Liver (tissue), 9 donors: Measurements from ENCODE around the gene TVP23A. TPM values are rescaled to one million over a fixed set of nuclear protein-coding genes. Genes with fewer than 3 reads are reported as not detected.

Experiments
- DNase-seq: peaks from one replicate; pipeline ENCODE4 v3.0.0-alpha.2; 2017; ENCODE audit warnings: low spot score
- H3K27ac ChIP-seq, 2 donors: one replicate each; pipeline ENCODE4 v1.7.0; 2013; ENCODE audit warnings: inconsistent platforms in 2 of 2, low read length in 2 of 2, control low read depth in 1 of 2, low read depth in 1 of 2, mild to moderate bottlenecking in 1 of 2
- H3K27me3 ChIP-seq, 4 donors: one replicate each; pipeline versions ENCODE4 v1.6.1 to v1.7.0; 2013; ENCODE audit warnings: low read length in 3 of 4, inconsistent platforms in 1 of 4, mild to moderate bottlenecking in 1 of 4, moderate library complexity in 1 of 4; ENCODE audit not compliant: control insufficient read depth in 4 of 4, insufficient read depth in 4 of 4
- H3K36me3 ChIP-seq, 4 donors: one replicate each; pipeline versions ENCODE4 v1.6.1 to v1.7.0; 2013; ENCODE audit warnings: low read length in 3 of 4, mild to moderate bottlenecking in 3 of 4, low read depth in 1 of 4, moderate library complexity in 1 of 4; ENCODE audit not compliant: control insufficient read depth in 4 of 4, insufficient read depth in 3 of 4
- H3K4me1 ChIP-seq, 4 donors: one replicate each; pipeline versions ENCODE4 v1.6.1 to v1.7.0; 2013; ENCODE audit warnings: low read length in 3 of 4, mild to moderate bottlenecking in 3 of 4, moderate library complexity in 1 of 4; ENCODE audit not compliant: control insufficient read depth in 4 of 4, insufficient read depth in 4 of 4
- H3K4me3 ChIP-seq, 3 donors: one replicate each; pipeline versions ENCODE4 v1.6.1 to v1.7.0; 2013; ENCODE audit warnings: low read length in 3 of 3, control low read depth in 1 of 3, low read depth in 1 of 3, mild to moderate bottlenecking in 1 of 3
- H3K9ac ChIP-seq, 2 donors: one replicate each; pipeline ENCODE4 v1.7.0; 2013; ENCODE audit warnings: low read length in 2 of 2, mild to moderate bottlenecking in 2 of 2, moderate library complexity in 2 of 2, control low read depth in 1 of 2, low read depth in 1 of 2
- H3K9me3 ChIP-seq, 4 donors: one replicate each; pipeline versions ENCODE4 v1.6.1 to v1.7.0; 2013; ENCODE audit warnings: low read length in 3 of 4; ENCODE audit not compliant: control insufficient read depth in 4 of 4
- EGR1 ChIP-seq, 2 donors: IDR thresholded peaks; 2 replicates each; pipeline ENCODE4 v1.6.1; 2016 to 2018; ENCODE audit warnings: antibody characterized with exemption in 2 of 2, low read depth in 2 of 2
- FOXA1 ChIP-seq: IDR thresholded peaks from 2 replicates; pipeline ENCODE4 v1.6.1; 2016; ENCODE audit warnings: antibody characterized with exemption
- FOXA2 ChIP-seq: IDR thresholded peaks from 2 replicates; pipeline ENCODE4 v1.6.1; 2016; ENCODE audit warnings: antibody characterized with exemption
- GABPA ChIP-seq, 2 donors: IDR thresholded peaks in 1 of 2; conservative IDR thresholded peaks in 1 of 2; 2 replicates each; pipeline ENCODE4 v1.6.1; 2016; ENCODE audit warnings: antibody characterized with exemption in 2 of 2, mild to moderate bottlenecking in 1 of 2, moderate library complexity in 1 of 2
- HNF4A ChIP-seq, 2 donors: conservative IDR thresholded peaks; 2 replicates each; pipeline ENCODE4 v1.6.1; 2016; ENCODE audit warnings: antibody characterized with exemption in 2 of 2, mild to moderate bottlenecking in 2 of 2
- HNF4G ChIP-seq: IDR thresholded peaks from 2 replicates; pipeline ENCODE4 v1.6.1; 2016; ENCODE audit warnings: antibody characterized with exemption
- JUND ChIP-seq, 2 donors: IDR thresholded peaks; 2 replicates each; pipeline ENCODE4 v1.6.1; 2016; ENCODE audit warnings: antibody characterized with exemption in 2 of 2
- NR2F2 ChIP-seq: IDR thresholded peaks from 2 replicates; pipeline ENCODE4 v1.6.1; 2016; ENCODE audit warnings: antibody characterized with exemption
- RAD21 ChIP-seq, 2 donors: IDR thresholded peaks; 2 replicates each; pipeline ENCODE4 v1.6.1; 2016; ENCODE audit warnings: antibody characterized with exemption in 2 of 2, mild to moderate bottlenecking in 2 of 2
- RXRA ChIP-seq, 2 donors: IDR thresholded peaks; 2 replicates each; pipeline ENCODE4 v1.6.1; 2017 to 2018; ENCODE audit warnings: antibody characterized with exemption in 2 of 2, mild to moderate bottlenecking in 1 of 2
- SP1 ChIP-seq: IDR thresholded peaks from 2 replicates; pipeline ENCODE4 v1.6.1; 2018; ENCODE audit warnings: antibody characterized with exemption, mild to moderate bottlenecking
- TAF1 ChIP-seq: conservative IDR thresholded peaks from 2 replicates; pipeline ENCODE4 v1.6.1; 2016; ENCODE audit warnings: antibody characterized with exemption, mild to moderate bottlenecking
- YY1 ChIP-seq: IDR thresholded peaks from 2 replicates; pipeline ENCODE4 v1.6.1; 2016; ENCODE audit warnings: antibody characterized with exemption, mild to moderate bottlenecking
- WGBS: extraction: QIAGEN DNeasy Blood & Tissue Kit; methylation state at CpG from one replicate; pipeline ENCODE4 v1.1.7; 2013; 5-methylcytosine and 5-hydroxymethylcytosine counted together
- polyA plus RNA-seq, 2 donors: library from polyadenylated mRNA; stranded (reverse) in 1 of 2; unstranded in 1 of 2; fragments of 200-250 nt in 1 of 2; fragments of >200 nt in 1 of 2; fragmentation: Nextera tagmentation in 1 of 2; extraction: Ambion mirVana in 1 of 2; gene quantifications; one replicate each; pipeline versions ENCODE4 v1.2.1 to v1.2.3, GENCODE V29; 2013 to 2015
- total RNA-seq, 2 donors: library from RNA; depleted of rRNA; stranded (reverse); fragments of >200 nt; gene quantifications; one replicate each; pipeline ENCODE4 v1.2.3, GENCODE V29; 2014
- TF ChIP-seq, protein P1 (sequence below): IDR thresholded peaks from 2 replicates; pipeline ENCODE4 v1.6.1; 2016; ENCODE audit warnings: antibody characterized with exemption, mild to moderate bottlenecking
- TF ChIP-seq, protein P2 (sequence below): IDR thresholded peaks from 2 replicates; pipeline ENCODE4 v1.6.1; 2016; ENCODE audit warnings: antibody characterized with exemption
- TF ChIP-seq, protein P3 (sequence below): IDR thresholded peaks from 2 replicates; pipeline ENCODE4 v1.6.1; 2016; ENCODE audit warnings: antibody characterized with exemption
- TF ChIP-seq, protein P4 (sequence below): fragments of 150-350 bp; IDR thresholded peaks from 2 replicates; pipeline ENCODE4 v1.5.1; 2017; ENCODE audit warnings: improper control_type of control experiment, low read depth, low read length; ENCODE audit not compliant: missing input control
- TF ChIP-seq, protein P5 (sequence below): IDR thresholded peaks from 2 replicates; pipeline ENCODE4 v1.6.1; 2016; ENCODE audit warnings: antibody characterized with exemption
- donor health status: healthy.
- donor health status: healthy.
- donor health status: healthy.
- donor health status: healthy.
- donor health status: healthy.

The TVP23A gene
- total and polyA plus RNA-seq, 4 donors = 0.09 to 0.32 (median 0.09) TPM; not detected in 1

DNA sequence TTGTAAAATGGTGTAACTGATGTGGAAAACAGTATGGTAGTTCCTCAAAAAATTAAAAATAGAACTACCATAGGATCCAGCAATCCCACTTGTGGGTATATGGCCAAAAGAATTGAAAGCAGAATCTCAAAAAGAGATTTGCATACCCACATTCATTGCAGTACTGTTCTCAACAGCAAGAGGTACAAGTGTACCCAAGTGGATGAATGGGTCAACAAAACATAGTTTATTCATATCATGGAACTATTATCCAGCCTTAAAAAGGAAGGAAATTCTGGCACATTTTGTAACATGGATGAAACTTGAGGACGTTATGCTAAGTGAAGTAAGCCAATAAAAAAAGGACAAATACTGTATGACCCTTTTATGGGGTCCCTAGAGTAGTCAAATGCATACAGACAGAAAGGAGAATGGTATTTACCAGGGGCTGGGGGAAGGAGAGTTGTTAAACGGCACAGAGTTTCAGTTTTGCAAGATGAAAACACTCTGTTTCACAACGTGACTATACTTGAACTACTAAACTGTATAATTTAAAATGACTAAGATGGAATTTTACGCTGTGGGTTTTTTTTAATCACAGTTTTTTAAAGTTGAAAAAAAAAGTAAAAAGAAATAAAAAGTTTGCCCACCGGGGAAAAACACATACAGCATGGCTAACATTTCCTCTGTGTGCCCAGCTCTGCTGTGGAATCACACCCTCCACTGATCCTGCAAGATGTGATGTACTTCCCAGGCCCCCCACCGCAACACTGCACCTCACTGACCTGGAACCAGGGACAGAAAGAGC is 6.1 kb downstream of the TVP23A start (continued):
- TF ChIP-seq, protein P1, sequence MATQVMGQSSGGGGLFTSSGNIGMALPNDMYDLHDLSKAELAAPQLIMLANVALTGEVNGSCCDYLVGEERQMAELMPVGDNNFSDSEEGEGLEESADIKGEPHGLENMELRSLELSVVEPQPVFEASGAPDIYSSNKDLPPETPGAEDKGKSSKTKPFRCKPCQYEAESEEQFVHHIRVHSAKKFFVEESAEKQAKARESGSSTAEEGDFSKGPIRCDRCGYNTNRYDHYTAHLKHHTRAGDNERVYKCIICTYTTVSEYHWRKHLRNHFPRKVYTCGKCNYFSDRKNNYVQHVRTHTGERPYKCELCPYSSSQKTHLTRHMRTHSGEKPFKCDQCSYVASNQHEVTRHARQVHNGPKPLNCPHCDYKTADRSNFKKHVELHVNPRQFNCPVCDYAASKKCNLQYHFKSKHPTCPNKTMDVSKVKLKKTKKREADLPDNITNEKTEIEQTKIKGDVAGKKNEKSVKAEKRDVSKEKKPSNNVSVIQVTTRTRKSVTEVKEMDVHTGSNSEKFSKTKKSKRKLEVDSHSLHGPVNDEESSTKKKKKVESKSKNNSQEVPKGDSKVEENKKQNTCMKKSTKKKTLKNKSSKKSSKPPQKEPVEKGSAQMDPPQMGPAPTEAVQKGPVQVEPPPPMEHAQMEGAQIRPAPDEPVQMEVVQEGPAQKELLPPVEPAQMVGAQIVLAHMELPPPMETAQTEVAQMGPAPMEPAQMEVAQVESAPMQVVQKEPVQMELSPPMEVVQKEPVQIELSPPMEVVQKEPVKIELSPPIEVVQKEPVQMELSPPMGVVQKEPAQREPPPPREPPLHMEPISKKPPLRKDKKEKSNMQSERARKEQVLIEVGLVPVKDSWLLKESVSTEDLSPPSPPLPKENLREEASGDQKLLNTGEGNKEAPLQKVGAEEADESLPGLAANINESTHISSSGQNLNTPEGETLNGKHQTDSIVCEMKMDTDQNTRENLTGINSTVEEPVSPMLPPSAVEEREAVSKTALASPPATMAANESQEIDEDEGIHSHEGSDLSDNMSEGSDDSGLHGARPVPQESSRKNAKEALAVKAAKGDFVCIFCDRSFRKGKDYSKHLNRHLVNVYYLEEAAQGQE = no peak

DNA sequence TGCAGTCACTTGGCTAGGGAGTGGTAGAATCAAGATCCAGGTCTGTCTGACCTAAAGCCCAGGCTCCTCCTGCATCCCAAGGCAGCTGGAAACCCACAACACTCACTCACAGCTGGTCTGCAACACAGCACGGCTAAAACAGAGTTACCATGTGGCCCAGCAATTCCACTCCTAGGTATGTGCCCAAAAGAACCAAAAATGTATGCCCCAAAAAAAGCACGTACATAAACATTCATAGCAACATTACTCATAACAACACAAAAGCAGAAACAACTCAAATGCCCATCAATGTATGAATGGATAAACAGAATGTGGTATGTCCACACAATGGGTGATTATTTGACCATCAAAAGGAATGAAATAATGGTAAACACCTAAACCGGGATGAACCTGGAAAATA is 8.9 kb downstream of the TVP23A start:
- no peaks in the 10 kb centered on the region for H3K4me1 ChIP-seq
- H3K9ac ChIP-seq = no peak overlapping the region
- no peaks in the 10 kb centered on the region for H3K27me3 ChIP-seq
- no peaks in the 10 kb centered on the region for H3K9me3 ChIP-seq
- TF ChIP-seq FOXA2 (no peak), HNF4A (conservative IDR thresholded peaks at IDR 0.05) (no peak), NR2F2 (no peak), RXRA (IDR thresholded peaks at IDR 0.05) (no peak), RAD21 (IDR thresholded peaks at IDR 0.05) (no peak), YY1 (no peak), GABPA (IDR thresholded peaks at IDR 0.05 in 1 of 2, conservative IDR thresholded peaks at IDR 0.05 in 1 of 2) (no peak), HNF4G (no peak), EGR1 (IDR thresholded peaks at IDR 0.05; ENCODE audit: low read depth in 2 of 2) (no peak), TAF1 (no peak), FOXA1 (no peak), JUND (IDR thresholded peaks at IDR 0.05) (no peak), SP1 (no peak)
- TF ChIP-seq, protein P2, sequence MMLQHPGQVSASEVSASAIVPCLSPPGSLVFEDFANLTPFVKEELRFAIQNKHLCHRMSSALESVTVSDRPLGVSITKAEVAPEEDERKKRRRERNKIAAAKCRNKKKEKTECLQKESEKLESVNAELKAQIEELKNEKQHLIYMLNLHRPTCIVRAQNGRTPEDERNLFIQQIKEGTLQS = no peak
- TF ChIP-seq, protein P1 = no peak
- TF ChIP-seq, protein P3, sequence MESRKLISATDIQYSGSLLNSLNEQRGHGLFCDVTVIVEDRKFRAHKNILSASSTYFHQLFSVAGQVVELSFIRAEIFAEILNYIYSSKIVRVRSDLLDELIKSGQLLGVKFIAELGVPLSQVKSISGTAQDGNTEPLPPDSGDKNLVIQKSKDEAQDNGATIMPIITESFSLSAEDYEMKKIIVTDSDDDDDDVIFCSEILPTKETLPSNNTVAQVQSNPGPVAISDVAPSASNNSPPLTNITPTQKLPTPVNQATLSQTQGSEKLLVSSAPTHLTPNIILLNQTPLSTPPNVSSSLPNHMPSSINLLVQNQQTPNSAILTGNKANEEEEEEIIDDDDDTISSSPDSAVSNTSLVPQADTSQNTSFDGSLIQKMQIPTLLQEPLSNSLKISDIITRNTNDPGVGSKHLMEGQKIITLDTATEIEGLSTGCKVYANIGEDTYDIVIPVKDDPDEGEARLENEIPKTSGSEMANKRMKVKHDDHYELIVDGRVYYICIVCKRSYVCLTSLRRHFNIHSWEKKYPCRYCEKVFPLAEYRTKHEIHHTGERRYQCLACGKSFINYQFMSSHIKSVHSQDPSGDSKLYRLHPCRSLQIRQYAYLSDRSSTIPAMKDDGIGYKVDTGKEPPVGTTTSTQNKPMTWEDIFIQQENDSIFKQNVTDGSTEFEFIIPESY = no peak
- TF ChIP-seq, protein P4, sequence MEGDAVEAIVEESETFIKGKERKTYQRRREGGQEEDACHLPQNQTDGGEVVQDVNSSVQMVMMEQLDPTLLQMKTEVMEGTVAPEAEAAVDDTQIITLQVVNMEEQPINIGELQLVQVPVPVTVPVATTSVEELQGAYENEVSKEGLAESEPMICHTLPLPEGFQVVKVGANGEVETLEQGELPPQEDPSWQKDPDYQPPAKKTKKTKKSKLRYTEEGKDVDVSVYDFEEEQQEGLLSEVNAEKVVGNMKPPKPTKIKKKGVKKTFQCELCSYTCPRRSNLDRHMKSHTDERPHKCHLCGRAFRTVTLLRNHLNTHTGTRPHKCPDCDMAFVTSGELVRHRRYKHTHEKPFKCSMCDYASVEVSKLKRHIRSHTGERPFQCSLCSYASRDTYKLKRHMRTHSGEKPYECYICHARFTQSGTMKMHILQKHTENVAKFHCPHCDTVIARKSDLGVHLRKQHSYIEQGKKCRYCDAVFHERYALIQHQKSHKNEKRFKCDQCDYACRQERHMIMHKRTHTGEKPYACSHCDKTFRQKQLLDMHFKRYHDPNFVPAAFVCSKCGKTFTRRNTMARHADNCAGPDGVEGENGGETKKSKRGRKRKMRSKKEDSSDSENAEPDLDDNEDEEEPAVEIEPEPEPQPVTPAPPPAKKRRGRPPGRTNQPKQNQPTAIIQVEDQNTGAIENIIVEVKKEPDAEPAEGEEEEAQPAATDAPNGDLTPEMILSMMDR = no peak
- TF ChIP-seq, protein P5, sequence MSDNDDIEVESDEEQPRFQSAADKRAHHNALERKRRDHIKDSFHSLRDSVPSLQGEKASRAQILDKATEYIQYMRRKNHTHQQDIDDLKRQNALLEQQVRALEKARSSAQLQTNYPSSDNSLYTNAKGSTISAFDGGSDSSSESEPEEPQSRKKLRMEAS = no peak
- no peak for DNase-seq
- H3K27ac ChIP-seq = no peak overlapping the region
- H3K4me3 ChIP-seq = no peak overlapping the region
- H3K36me3 ChIP-seq = no peaks in the 10 kb centered on the region
- WGBS = 99% methylated on average over 3 of the region's 3 CpGs
